GM18498 (cell line): Measurements from ENCODE around the gene NPVF.

Experiments used
- ATAC-seq: cut with Tn5 transposase; IDR thresholded peaks from one replicate; pipeline ENCODE4 v1.9.1; 2021; ENCODE audit warnings: mild to moderate bottlenecking, moderate library complexity; ENCODE audit not compliant: unreplicated experiment

The NPVF gene, protein sequence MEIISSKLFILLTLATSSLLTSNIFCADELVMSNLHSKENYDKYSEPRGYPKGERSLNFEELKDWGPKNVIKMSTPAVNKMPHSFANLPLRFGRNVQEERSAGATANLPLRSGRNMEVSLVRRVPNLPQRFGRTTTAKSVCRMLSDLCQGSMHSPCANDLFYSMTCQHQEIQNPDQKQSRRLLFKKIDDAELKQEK

GRCh38 chr7:25228386-25228785, at the start of gene NPVF:
NPVF (minus strand) TSS chr7:25228486; CDS start chr7:25228439, 47 bp downstream.
- no peak for ATAC-seq

GRCh38 chr7:25272265-25272664, 44.0 kb upstream of the NPVF start:
- no peak for ATAC-seq

DNA sequence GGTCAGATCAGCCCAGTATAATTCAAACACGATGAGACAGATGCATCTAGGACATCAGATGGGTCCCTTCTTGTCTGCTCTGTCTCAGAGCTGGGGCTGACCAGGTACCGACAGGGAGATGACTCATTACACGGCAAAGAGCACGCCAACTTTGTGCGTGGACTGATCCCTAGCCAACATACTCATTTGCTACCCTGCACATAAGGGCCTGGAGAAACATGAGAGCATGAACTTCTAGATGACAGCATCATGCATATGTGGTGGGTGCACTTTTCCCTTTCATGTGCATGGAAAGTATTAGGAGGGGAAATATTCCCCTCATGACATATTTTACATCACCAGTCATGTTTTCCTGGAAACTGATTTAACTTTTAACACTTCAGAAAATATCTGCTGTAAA, 35.1 kb upstream of the NPVF start:
- no peak for ATAC-seq

DNA sequence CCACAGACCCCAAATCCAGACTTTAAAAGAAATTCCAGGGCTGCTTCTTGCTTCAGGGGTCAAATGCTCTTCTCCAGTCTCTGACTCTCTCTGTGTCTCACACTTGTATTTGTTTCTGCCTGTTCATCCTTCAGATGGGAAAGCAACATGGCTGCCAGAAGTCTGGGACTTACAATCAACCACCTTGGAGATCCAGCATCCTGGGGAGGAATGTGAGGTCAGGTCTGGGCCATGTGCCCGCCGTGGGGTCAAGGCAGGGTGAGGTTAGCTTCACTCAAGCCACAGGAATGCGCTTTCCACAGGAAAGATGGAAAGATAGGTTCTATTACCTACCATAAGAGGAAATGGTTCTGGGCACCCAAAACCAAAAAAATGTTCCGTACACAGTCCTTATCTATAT, 34.3 kb upstream of the NPVF start:
- no peak for ATAC-seq

GRCh38 chr7:25261545-25262140, 33.4 kb upstream of the NPVF start:
- no peak for ATAC-seq

- peak; percentile 67 for ATAC-seq
These were observed 32.7 kb upstream of the NPVF start for GRCh38 chr7:25260862-25261494.

- ATAC-seq, result peak; percentile 76
These were observed 31.4 kb upstream of the NPVF start for GRCh38 chr7:25259487-25260243.

DNA sequence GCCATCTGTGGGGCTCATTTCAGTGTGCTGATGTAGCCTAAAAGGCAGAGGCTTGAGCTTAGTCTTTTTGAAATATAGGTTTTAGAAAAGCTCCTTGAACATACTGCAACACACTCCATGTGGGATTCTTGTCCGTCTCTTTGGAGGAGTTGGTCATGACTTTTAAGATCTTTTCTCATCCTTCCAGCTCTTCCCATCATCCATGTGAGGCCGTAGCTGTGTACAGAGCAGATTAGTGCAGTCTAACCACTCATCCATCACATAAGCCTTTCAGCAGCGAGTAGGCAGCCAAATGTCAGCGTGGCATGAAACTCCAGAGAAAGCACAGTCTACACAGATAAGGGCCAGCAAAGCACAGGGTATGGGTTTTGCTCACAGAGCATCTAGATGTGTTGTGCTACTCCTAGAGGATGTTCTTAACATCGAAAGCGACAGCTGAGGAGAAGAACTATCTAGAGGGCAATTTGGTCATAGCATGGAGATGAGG, 28.1 kb upstream of the NPVF start:
- ATAC-seq, result no peak

- ATAC-seq, result no peak
These were observed 27.5 kb upstream of the NPVF start for GRCh38 chr7:25255611-25256332.

DNA sequence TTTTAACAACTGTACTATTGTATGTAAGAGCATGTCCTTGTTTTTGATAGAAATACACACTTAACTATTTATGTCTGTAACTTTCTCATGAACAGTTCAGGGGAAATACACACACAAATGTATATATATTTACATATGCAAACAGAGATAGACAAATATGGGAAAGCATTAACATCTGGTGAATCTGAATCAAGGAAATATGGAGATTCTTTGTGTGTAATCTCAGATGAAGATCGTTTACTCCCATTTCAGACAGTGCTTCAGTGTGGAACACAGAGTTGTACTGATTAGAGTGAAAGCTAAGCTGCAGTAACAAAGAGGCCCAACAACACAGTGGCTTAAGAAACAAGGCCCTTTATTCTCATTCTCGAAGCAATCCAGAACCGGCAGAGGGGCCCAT, 26.3 kb upstream of the NPVF start:
- no peak for ATAC-seq

DNA sequence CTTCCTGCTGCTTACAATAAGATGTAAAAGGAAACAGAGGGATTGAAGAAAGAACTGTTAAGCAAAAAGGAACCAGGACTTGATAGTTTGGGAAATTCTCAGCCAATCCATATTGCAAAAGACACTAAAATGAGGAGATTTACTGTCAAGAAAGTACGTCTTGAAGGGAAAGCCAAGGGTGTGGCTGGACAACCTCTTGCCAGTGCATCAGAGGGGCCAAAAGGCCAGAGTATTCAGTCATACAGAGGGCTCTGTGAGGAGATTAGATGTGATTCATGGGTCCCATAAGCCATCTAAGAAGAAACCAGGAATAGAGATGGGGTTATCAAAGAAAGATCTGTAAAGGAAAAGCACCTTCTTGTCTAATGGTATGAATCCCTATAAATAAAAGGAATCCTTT, 25.4 kb upstream of the NPVF start:
- ATAC-seq, result no peak

DNA sequence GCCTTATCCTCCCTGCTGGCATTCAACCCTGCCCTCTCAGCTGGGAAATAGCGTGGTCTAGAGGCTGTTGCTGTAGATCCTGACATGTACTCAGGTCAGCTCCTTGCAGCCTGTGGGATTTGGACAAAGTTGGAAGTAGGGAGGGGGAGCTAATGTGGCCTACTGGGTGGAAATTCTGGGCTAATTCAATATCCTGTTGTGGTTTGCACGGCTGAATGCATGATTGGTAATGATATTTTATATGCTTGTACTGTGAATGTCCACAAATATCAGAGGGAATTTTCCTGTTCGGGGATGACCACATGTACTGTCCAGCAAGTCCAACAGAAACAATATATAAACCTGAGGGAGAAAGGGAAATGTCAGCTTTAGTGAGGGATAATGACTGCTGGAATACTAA, 22.1 kb upstream of the NPVF start:
- ATAC-seq, result no peak

GRCh38 chr7:25249772-25250171, 21.5 kb upstream of the NPVF start:
- ATAC-seq, result no peak

- ATAC-seq, result no peak
These were observed 18.0 kb upstream of the NPVF start for GRCh38 chr7:25246306-25246705.

DNA sequence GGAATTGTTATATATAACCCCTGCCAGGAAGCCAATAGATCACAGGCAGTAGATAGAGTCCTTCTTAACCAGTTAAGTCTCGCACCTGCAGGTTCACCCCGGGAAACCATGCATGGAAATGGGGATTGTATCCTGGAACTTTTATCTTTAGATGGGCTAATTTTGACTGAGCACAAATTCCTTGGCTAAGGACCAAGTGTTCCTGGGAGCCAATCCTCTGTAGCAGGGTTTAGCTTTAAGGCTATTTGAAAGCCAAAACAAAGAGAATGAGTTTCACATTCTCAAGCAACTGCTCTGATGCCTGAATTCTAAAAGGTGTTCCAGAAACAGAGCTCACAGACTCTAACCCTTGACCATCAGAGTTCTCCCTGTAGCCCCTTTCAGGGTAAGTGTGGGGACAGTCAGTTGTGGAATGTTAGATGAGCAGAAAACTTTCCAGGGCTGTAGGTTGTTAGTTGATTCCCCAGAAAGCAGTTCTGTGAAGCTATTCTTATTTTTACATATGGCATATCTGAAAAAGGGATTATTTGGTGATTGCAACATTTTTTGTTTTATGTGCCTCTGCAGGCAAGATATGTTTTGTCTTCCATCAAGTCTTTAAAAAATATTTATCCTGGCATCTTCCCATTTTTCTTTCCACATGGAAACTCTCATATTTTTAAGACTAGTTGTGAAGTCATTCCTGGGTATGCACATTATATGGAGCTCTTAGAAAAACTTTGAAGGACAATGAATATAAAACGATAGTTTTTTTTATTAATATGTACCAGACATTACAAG, 16.2 kb upstream of the NPVF start:
- ATAC-seq, result no peak

GRCh38 chr7:25242678-25243077, 14.4 kb upstream of the NPVF start:
- ATAC-seq, result no peak

GRCh38 chr7:25240896-25241295, 12.6 kb upstream of the NPVF start:
- no peak for ATAC-seq

- ATAC-seq, result no peak
These were observed 12.1 kb upstream of the NPVF start for GRCh38 chr7:25240340-25240739.

DNA sequence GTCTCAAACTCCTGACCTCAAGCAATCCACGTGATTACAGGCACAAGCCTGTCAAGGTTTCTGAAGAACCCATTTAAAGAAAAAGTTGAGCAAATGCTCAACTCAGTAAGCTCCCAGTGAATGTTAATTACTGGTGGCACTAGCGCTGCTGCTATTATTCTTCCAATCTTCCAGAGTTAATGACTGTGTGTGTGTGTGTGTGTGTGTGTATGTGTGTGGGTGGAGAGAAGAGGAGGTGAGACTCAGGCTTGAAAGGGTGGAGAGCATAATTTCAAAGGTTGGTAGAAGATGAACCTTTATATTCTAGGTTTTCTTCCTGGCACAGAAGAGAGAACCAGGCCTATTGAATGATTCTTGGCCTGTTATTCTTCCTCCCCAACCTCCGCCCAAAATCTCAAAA, 11.6 kb upstream of the NPVF start:
- ATAC-seq, result no peak

DNA sequence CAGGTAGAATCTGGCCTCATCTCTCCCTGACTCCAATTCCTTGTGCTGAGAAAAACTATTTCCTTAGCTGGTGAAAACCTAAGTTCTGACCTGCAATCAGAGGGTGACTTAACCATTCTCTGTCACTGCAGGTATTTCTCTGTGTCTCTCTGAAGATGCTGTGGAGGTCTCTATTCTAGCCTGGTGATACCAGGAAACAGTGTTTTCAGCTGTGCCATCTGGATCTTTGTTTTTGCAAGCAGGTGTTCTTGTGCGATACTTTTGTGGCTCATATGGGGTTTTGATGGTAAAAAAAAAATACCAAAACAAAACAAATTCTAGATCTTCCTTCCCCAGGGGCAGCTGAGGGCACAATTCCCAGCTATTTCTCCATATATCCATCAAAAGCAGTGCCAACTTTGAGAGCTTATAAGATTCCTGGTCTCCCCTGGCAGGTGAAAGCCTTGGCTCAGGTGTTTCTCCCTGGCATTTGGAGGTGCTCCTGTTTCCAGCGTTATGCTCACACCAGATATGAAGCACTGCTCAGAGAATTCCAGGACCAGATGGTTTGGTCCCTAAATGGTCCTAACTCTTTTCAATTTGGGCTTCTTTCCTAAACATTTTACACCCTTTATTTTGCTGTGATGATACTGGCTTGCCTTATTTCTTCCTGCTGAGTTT, 9.9 kb upstream of the NPVF start:
- no peak for ATAC-seq
